HepG2 (cell line): ENCODE results near the gene RIMBP2. TPM values are rescaled to one million over a fixed set of nuclear protein-coding genes. Genes with fewer than 3 reads are reported as not detected.

Experiments
- ATAC-seq: fragments of 200-7000 bp; cut with Tn5 transposase; 3 replicates; pipeline ENCODE4 v1.9.1; 2020; ENCODE audit warnings: mild to moderate bottlenecking, moderate library complexity
- BruUV-seq: library from RNA; stranded (reverse); fragments of 400-500 nt; replicated peaks from 2 replicates; lab custom pipeline; 2021; lab: Mats Ljungman, UMichigan
- CTCF ChIA-PET: fragments of 300-600 bp; formaldehyde crosslinking; extraction: SDS; loops from one replicate; lab custom pipeline; 2021; ENCODE audit warnings: low total read pairs, inconsistent platforms, low intra/inter-chr PET ratio; lab: Yijun Ruan, JAX
- POLR2A ChIA-PET: fragments of 350-600 bp; sonication (Branson Sonifier 250); formaldehyde crosslinking; loops from one replicate; lab custom pipeline; 2020; ENCODE audit warnings: antibody characterized with exemption, inconsistent platforms; lab: Yijun Ruan, JAX
- DNase-seq: peaks from one replicate; pipeline ENCODE4 v3.0.0-alpha.2; 2015; ENCODE audit warnings: low spot score
- FAIRE-seq: peaks from 3 replicates; lab custom pipeline; 2011; peaks lifted over from hg19 to GRCh38; lab: Jason Lieb, UNC
- H2AFZ ChIP-seq: one replicate; pipeline ENCODE4 v1.6.1; 2011; ENCODE audit warnings: low read length, inconsistent platforms
- H3K27ac ChIP-seq: fragments of 300-600 bp; 3 replicates; pipeline ENCODE4 v1.8.0; 2011; ENCODE audit warnings: mixed run types, mild to moderate bottlenecking, mixed read lengths, low read length, inconsistent platforms; ENCODE audit not compliant: insufficient read depth; ENCODE audit errors: extremely low read length
- H3K27me3 ChIP-seq, 2 experiments: fragments of 200-600 bp in 1 of 2; 2 replicates in 1 of 2; 3 replicates in 1 of 2; pipeline versions ENCODE4 v1.6.0 to v1.8.0; 2011; ENCODE audit warnings: low read length in 2 of 2, mild to moderate bottlenecking in 2 of 2, moderate library complexity in 2 of 2, inconsistent platforms in 1 of 2; ENCODE audit not compliant: insufficient read depth in 2 of 2, control insufficient read depth in 1 of 2
- H3K36me3 ChIP-seq, 2 experiments: fragments of 200-600 bp in 1 of 2; replicated peaks in 1 of 2; 2 replicates in 1 of 2; 3 replicates in 1 of 2; pipeline versions ENCODE4 v1.5.1 to v1.8.0; 2011; ENCODE audit warnings: low read length in 2 of 2, inconsistent platforms in 1 of 2; ENCODE audit not compliant: insufficient read depth in 2 of 2, control insufficient read depth in 1 of 2
- H3K4me1 ChIP-seq: 2 replicates; pipeline ENCODE4 v1.5.1; 2012; ENCODE audit warnings: low read length, inconsistent platforms; ENCODE audit not compliant: insufficient read depth
- H3K4me2 ChIP-seq: 2 replicates; pipeline ENCODE4 v1.6.0; 2011; ENCODE audit warnings: low read depth, low read length, inconsistent platforms
- H3K4me3 ChIP-seq, 3 experiments: fragments of 200-600 bp in 1 of 3; sonication (generic), shearing (Covaris generic) in 1 of 3; replicated peaks in 1 of 3; 2 replicates each; pipeline ENCODE4 v1.5.1; 2011 to 2016; ENCODE audit warnings: low read length in 3 of 3, inconsistent platforms in 2 of 3, low read depth in 2 of 3, mild to moderate bottlenecking in 2 of 3, control low read depth in 1 of 3, mixed read lengths in 1 of 3; ENCODE audit not compliant: insufficient read depth in 1 of 3
- H3K79me2 ChIP-seq: one replicate; pipeline ENCODE4 v1.6.1; 2011; ENCODE audit warnings: low read length, inconsistent platforms; ENCODE audit not compliant: insufficient read depth
- H3K9ac ChIP-seq: 2 replicates; pipeline ENCODE4 v1.6.0; 2011; ENCODE audit warnings: mild to moderate bottlenecking, low read depth, low read length, inconsistent platforms; ENCODE audit not compliant: insufficient read depth
- H3K9me3 ChIP-seq: 2 replicates; pipeline ENCODE4 v1.5.1; 2012; ENCODE audit warnings: mild to moderate bottlenecking, low read length
- H4K20me1 ChIP-seq: 2 replicates; pipeline ENCODE4 v1.6.0; 2011; ENCODE audit warnings: inconsistent platforms, mild to moderate bottlenecking, low read length, moderate library complexity; ENCODE audit not compliant: insufficient read depth
- AGO1 ChIP-seq: fragments of 200-400 bp; formaldehyde crosslinking; IDR thresholded peaks from 2 replicates; pipeline ENCODE4 v1.6.1; 2017; ENCODE audit warnings: mild to moderate bottlenecking, low read depth, low read length, moderate library complexity; ENCODE audit not compliant: poor library complexity, severe bottlenecking
- ATF7 ChIP-seq, 2 experiments: fragments of 450-650 bp in 1 of 2; sonication (generic) in 1 of 2; formaldehyde crosslinking in 1 of 2; IDR thresholded peaks; 2 replicates each; pipeline versions ENCODE4 v1.4.0 to v1.6.1; 2016 to 2020; ENCODE audit warnings: antibody characterized with exemption in 1 of 2, mild to moderate bottlenecking in 1 of 2, missing genetic modification reagents in 1 of 2
- ATM ChIP-seq: fragments of 450-650 bp; IDR thresholded peaks from 2 replicates; pipeline ENCODE4 v1.7.1; 2017; ENCODE audit warnings: mild to moderate bottlenecking, borderline replicate concordance
- EZH2 ChIP-seq: conservative IDR thresholded peaks from 2 replicates; pipeline ENCODE4 v1.6.1; 2012; ENCODE audit warnings: mild to moderate bottlenecking, low read depth, low read length, moderate library complexity
- HMG20B ChIP-seq: conservative IDR thresholded peaks from 2 replicates; pipeline ENCODE4 v1.6.1; 2016; ENCODE audit warnings: missing genetic modification reagents, missing compliant biosample characterization
- HNRNPUL1 ChIP-seq: fragments of 200-400 bp; formaldehyde crosslinking; IDR thresholded peaks from 2 replicates; pipeline ENCODE4 v1.6.1; 2017; ENCODE audit warnings: low read depth, mild to moderate bottlenecking, low read length, moderate library complexity
- HOXA7 ChIP-seq: sonication (generic); formaldehyde crosslinking; IDR thresholded peaks from 2 replicates; pipeline ENCODE4 v1.8.1; 2022; ENCODE audit warnings: mild to moderate bottlenecking, missing genetic modification reagents, moderate library complexity
- MAFF ChIP-seq: IDR thresholded peaks from 2 replicates; pipeline ENCODE4 v1.6.1; 2011; ENCODE audit warnings: low read depth, low read length, improper control_type of control experiment
- SETDB1 ChIP-seq: sonication (generic); formaldehyde crosslinking; IDR thresholded peaks from 2 replicates; pipeline ENCODE4 v1.5.1; 2020; ENCODE audit warnings: missing genetic modification reagents, mild to moderate bottlenecking, borderline replicate concordance
- STAT5B ChIP-seq: sonication (generic); formaldehyde crosslinking; IDR thresholded peaks from 2 replicates; pipeline ENCODE4 v1.4.0; 2020; ENCODE audit warnings: missing genetic modification reagents
- ZBTB25 ChIP-seq: IDR thresholded peaks from 2 replicates; pipeline ENCODE4 v1.6.1; 2018; ENCODE audit warnings: missing genetic modification reagents
- ZFAT ChIP-seq: sonication (generic); formaldehyde crosslinking; conservative IDR thresholded peaks from 2 replicates; pipeline ENCODE4 v1.8.1; 2023; ENCODE audit warnings: missing genetic modification reagents, inconsistent platforms
- ZFP37 ChIP-seq: sonication (generic); formaldehyde crosslinking; IDR thresholded peaks from 2 replicates; pipeline ENCODE4 v1.4.0; 2020; ENCODE audit warnings: missing genetic modification reagents, borderline replicate concordance
- ZNF543 ChIP-seq: sonication (generic); formaldehyde crosslinking; IDR thresholded peaks from 2 replicates; pipeline ENCODE4 v1.4.0; 2020; ENCODE audit warnings: mild to moderate bottlenecking, missing genetic modification reagents
- ZNF775 ChIP-seq: sonication (generic); formaldehyde crosslinking; IDR thresholded peaks from 2 replicates; pipeline ENCODE4 v1.4.0; 2020; ENCODE audit warnings: missing genetic modification reagents, mild to moderate bottlenecking, moderate library complexity, borderline replicate concordance
- WGBS: methylation state at CpG from one replicate; pipeline ENCODE4 v1.1.6; 2017; ENCODE audit warnings: low lambda C conversion rate; 5-methylcytosine and 5-hydroxymethylcytosine counted together
- in situ Hi-C: cut with HindIII; loops from 2 replicates; pipeline ENCODE4 v1.10.0; 2017; ENCODE audit warnings: low pct_unique_long_range_greater_than_20kb; ENCODE audit not compliant: extremely low pct_ligation_motif_present
- intact Hi-C: fragments of 100-400 bp; cut with micrococcal nuclease; formaldehyde crosslinking; loops from one replicate; pipeline ENCODE4 v1.10.0; 2022; ENCODE audit not compliant: unreplicated experiment
- polyA plus RNA-seq, 8 experiments: library from polyadenylated mRNA; depleted of rRNA in 3 of 8; stranded (reverse) in 7 of 8; unstranded in 1 of 8; fragments of >200 nt; fragmentation: Illumina TruSeq in 4 of 8; extraction: Trizol in 4 of 8; gene quantifications; 2 replicates each; pipeline versions ENCODE4 v1.2.1 to v1.2.3, GENCODE V29; 2011 to 2016; ENCODE audit warnings: low read depth in 4 of 8, missing spikeins in 1 of 8, mixed read lengths in 1 of 8; ENCODE audit not compliant: insufficient read depth in 1 of 8
- total RNA-seq, 5 experiments: library from RNA; depleted of rRNA; stranded (reverse); fragments of >200 nt; fragmentation: Illumina TruSeq; extraction: Trizol; gene quantifications; 2 replicates each; pipeline ENCODE4 v1.2.3, GENCODE V29; 2016; ENCODE audit warnings: low read depth in 1 of 5

RIMBP2 gene
- total and polyA plus RNA-seq, 2 of the 13 experiments (the other 11 are each of a cell fraction or from before 2014, with no cell fraction given), result 0.03 TPM; not detected in 1

DNA sequence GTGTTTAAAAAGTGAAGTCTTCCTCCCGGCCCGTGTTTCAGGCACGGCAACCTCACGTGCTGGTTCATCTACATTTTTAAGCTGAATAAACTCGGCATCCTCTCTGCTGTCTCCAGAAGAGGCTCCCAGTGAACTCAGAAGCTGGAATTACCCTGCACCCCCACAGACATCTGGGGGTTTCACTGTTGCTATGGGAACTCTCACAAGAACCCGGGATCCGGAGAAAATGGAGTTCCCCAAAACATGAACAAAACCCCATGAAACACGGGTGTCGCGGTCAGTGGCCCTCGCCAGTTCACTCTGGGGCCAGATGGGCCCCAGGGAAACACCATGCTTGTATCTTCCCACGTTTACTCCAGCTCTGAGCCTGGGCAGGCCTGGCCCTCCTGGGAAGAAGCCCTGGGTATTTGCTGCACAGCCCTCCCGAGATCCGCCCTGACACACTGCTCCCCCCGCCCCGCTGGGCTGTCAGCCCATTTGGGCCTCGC lies 234.7 kb downstream of the RIMBP2 start:
- CTCF ChIA-PET, result no interaction called here
- DNase-seq (no peak), FAIRE-seq (no peak), ATAC-seq (no peak; the same call in 2 of the 3 replicates)
- H3K27me3 ChIP-seq, result peaks cover 2 to 49% of the 10 kb centered on the region in 2 experiments; a peak in 4 of 5 replicates
- no TSS peak for BruUV-seq
- no peak overlapping the region for H3K27ac ChIP-seq
- no peak for TF ChIP-seq EZH2
- H3K4me3 ChIP-seq, result no peak overlapping the region
- H3K4me1 ChIP-seq, result no peaks in the 10 kb centered on the region
- no peak overlapping the region for H3K4me2 ChIP-seq
- H3K9ac ChIP-seq, result no peak overlapping the region
- POLR2A ChIA-PET, result no interaction called here
- H4K20me1 ChIP-seq, result no peaks in the 10 kb centered on the region
- 51% methylated on average over 7 of the region's 17 CpGs for WGBS
- intact Hi-C loops (no loop called here), in situ Hi-C loops (no loop called here)
- H3K9me3 ChIP-seq, result no peaks in the 10 kb centered on the region
- no peaks in the 10 kb centered on the region for H3K36me3 ChIP-seq
- no peaks in the 10 kb centered on the region for H3K79me2 ChIP-seq
- no peak overlapping the region for H2AFZ ChIP-seq

GRCh38 chr12:130480887-130481286 lies 235.2 kb downstream of the RIMBP2 start:
- Histone ChIP-seq H3K27me3 (peaks cover 3 to 54% of the 10 kb centered on the region in 2 experiments; a peak in 4 of 5 replicates), H4K20me1 (no peaks in the 10 kb centered on the region)
- BruUV-seq, result no TSS peak
- FAIRE-seq, result no peak
- intact Hi-C loops, result no loop called here
- ATAC-seq, result no peak
- TF ChIP-seq ZBTB25 (CRISPR knock-in tag) (no peak), ZFAT (CRISPR knock-in tag) (no peak), HMG20B (CRISPR knock-in tag) (no peak), ZNF543 (CRISPR knock-in tag) (no peak), ZFP37 (CRISPR knock-in tag) (no peak), MAFF (no peak), HNRNPUL1 (no peak), ZNF775 (CRISPR knock-in tag) (no peak), ATM (no peak), STAT5B (no peak), HOXA7 (no peak), AGO1 (no peak), ATF7 (IDR thresholded peaks at IDR 0.05) (no peak), ATF7 (CRISPR knock-in tag; IDR thresholded peaks at IDR 0.05) (no peak), SETDB1 (CRISPR knock-in tag) (no peak)
- TF ChIP-seq, all 625 proteins: peak for 0
- CTCF ChIA-PET, result no interaction called here
- Histone ChIP-seq H3K79me2 (no peaks in the 10 kb centered on the region), H3K9me3 (no peaks in the 10 kb centered on the region), H3K4me3 (no peak overlapping the region), H3K27ac (no peak overlapping the region), H3K4me2 (no peak overlapping the region), H2AFZ (no peak overlapping the region), H3K36me3 (no peaks in the 10 kb centered on the region), H3K9ac (no peak overlapping the region), H3K4me1 (no peaks in the 10 kb centered on the region)
- POLR2A ChIA-PET, result no interaction called here
- WGBS, result 25% methylated on average over 10 of the region's 14 CpGs
- no peak for DNase-seq
- in situ Hi-C loops, result no loop called here
